ENCODE results near the gene TAS2R46. TPM values are rescaled to one million over a fixed set of nuclear protein-coding genes. Genes with fewer than 3 reads are reported as not detected.
A peak's percentile ranks its signal among the peaks of the same experiment; 100 is the strongest.

Gene TAS2R46
- total and polyA plus RNA-seq, 2 of the 4 experiments (the other 2 are of a cell fraction) = 0.09 to 4.7 TPM

GRCh38 chr12:11059784-11060183 lies 2.3 kb downstream of the TAS2R46 start:
- intact Hi-C loops (cut with micrococcal nuclease) = no loop called here
- Histone ChIP-seq H4K20me1 (ENCODE audit: insufficient read depth, low read length) (no peaks in the 10 kb centered on the region), H3K9me1 (ENCODE audit: insufficient read depth, low read length) (peaks cover 4% of the 10 kb centered on the region; the same call in 1 of the 2 replicates), H4K91ac (ENCODE audit: insufficient read depth, low read depth, low read length) (no peak overlapping the region), H2BK15ac (ENCODE audit: low read depth, low read length) (no peak overlapping the region), H3K4me2 (ENCODE audit: low read depth, low read length) (no peak overlapping the region), H2BK20ac (ENCODE audit: low read depth, low read length) (no peak overlapping the region), H3K27ac (ENCODE audit: insufficient read depth, low read length) (no peak overlapping the region), H3K23ac (ENCODE audit: low read depth, low read length) (no peak overlapping the region), H2AK9ac (replicated peaks; ENCODE audit: low read depth, low read length, poor library complexity) (no peak overlapping the region), H3K9ac (ENCODE audit: low read depth, low read length) (no peak overlapping the region), H3K56ac (ENCODE audit: extremely low read depth, insufficient read depth, low read length) (no peak overlapping the region), H2BK5ac (ENCODE audit: low read depth, low read length, poor library complexity, severe bottlenecking) (no peak overlapping the region), H4K5ac (ENCODE audit: low read depth, low read length) (no peak overlapping the region), H2AK5ac (ENCODE audit: low read depth, low read length) (no peak overlapping the region), H3K4me1 (ENCODE audit: control insufficient read depth, insufficient read depth, low read length) (no peaks in the 10 kb centered on the region), H2AFZ (replicated peaks; ENCODE audit: low read length, poor library complexity) (no peak overlapping the region), H3K14ac (replicated peaks; ENCODE audit: low read depth, low read length) (no peak overlapping the region), H4K8ac (ENCODE audit: low read depth in 2 of 2, low read length in 2 of 2) (no peak overlapping the region), H3K27me3 (ENCODE audit: control insufficient read depth, insufficient read depth, low read length) (no peaks in the 10 kb centered on the region), H3K4ac (ENCODE audit: low read depth, low read length) (no peak overlapping the region), H3K79me1 (ENCODE audit: low read depth in 1 of 2, low read length in 2 of 2) (peaks cover 14 to 41% of the 10 kb centered on the region in 2 experiments; a peak in 3 of 4 replicates), H3K9me3 (ENCODE audit: control insufficient read depth, insufficient read depth, low read length) (no peaks in the 10 kb centered on the region), H3K36me3 (ENCODE audit: control insufficient read depth, insufficient read depth, low read length) (no peaks in the 10 kb centered on the region; the same call in 1 of the 2 replicates), H3K18ac (ENCODE audit: low read depth, low read length) (no peak overlapping the region), H2BK120ac (ENCODE audit: low read depth, low read length) (no peak overlapping the region), H3K4me3 (ENCODE audit: insufficient read depth, low read depth, low read length) (no peak overlapping the region)
- no TSS peak for BruUV-seq (replicated peaks)
- ATAC-seq (ENCODE audit: low read depth) = peak; percentile 62; the same call in 1 of the 2 replicates
- no peak for TF ChIP-seq RAD21 (IDR thresholded peaks at IDR 0.05; ENCODE audit: low read length)
- TF ChIP-seq NFE2L2 (IDR thresholded peaks at IDR 0.05; ENCODE audit: low read depth, low read length) = no peak
- no peak for TF ChIP-seq USF2 (IDR thresholded peaks at IDR 0.05; ENCODE audit: low read depth, low read length)
- TF ChIP-seq RFX5 (IDR thresholded peaks at IDR 0.05; ENCODE audit: low read depth, low read length) = no peak
- TF ChIP-seq MAZ (IDR thresholded peaks at IDR 0.05; ENCODE audit: borderline replicate concordance, low read depth, low read length) = no peak
- TF ChIP-seq MAFK (IDR thresholded peaks at IDR 0.05; ENCODE audit: low read depth, low read length) = no peak
- no peak for TF ChIP-seq POLR2A (IDR thresholded peaks at IDR 0.05; ENCODE audit: low read depth, low read length)
- no peak for TF ChIP-seq BHLHE40 (IDR thresholded peaks at IDR 0.05; ENCODE audit: low read depth, low read length)
- TF ChIP-seq RCOR1 (IDR thresholded peaks at IDR 0.05; ENCODE audit: insufficient replicate concordance, low read length) = no peak
- no peak for TF ChIP-seq MXI1 (IDR thresholded peaks at IDR 0.05; ENCODE audit: borderline replicate concordance, low read depth, low read length)
- no peak for TF ChIP-seq CTCF (conservative IDR thresholded peaks at IDR 0.05; ENCODE audit: low read depth, low read length)
- peak; percentile 47 for DNase-seq
- dilution Hi-C loops (cut with HindIII; ENCODE audit: low sequenced_read_pairs, unreplicated experiment) = no loop called here
- in situ Hi-C loops (cut with MboI; ENCODE audit: low sequenced_read_pairs) = no loop called here
- ChIA-PET POLR2A (ENCODE audit: unreplicated experiment) (no interaction called here), CTCF (no interaction called here)

Measured in IMR-90 (cell line).